PFSK-1 (cell line): Measurements from ENCODE around the gene SLC25A25.

ENCODE experiments used
- FOXP2 ChIP-seq: optimal IDR thresholded peaks from 2 replicates; pipeline ENCODE3; 2011; ENCODE audit warnings: borderline replicate concordance, control low read depth, inconsistent platforms; ENCODE audit not compliant: insufficient read depth; ENCODE audit errors: extremely low read length, extremely low read depth
- POLR2AphosphoS5 ChIP-seq: IDR thresholded peaks from 2 replicates; pipeline ENCODE4 v1.6.1; 2012; ENCODE audit warnings: low read depth, mild to moderate bottlenecking, control low read depth, low read length, moderate library complexity
- REST ChIP-seq, 2 experiments: IDR thresholded peaks; 2 replicates each; pipeline versions ENCODE4 v1.6.1 to v1.8.0; 2011 to 2012; ENCODE audit warnings: low read depth in 2 of 2, low read length in 2 of 2, control low read depth in 1 of 2, inconsistent platforms in 1 of 2, mild to moderate bottlenecking in 1 of 2, moderate library complexity in 1 of 2; ENCODE audit not compliant: insufficient read depth in 1 of 2
- SIN3A ChIP-seq: IDR thresholded peaks from 2 replicates; pipeline ENCODE4 v1.6.1; 2012; ENCODE audit warnings: mild to moderate bottlenecking, low read length, moderate library complexity, borderline replicate concordance; ENCODE audit not compliant: insufficient read depth
- TAF1 ChIP-seq: IDR thresholded peaks from 2 replicates; pipeline ENCODE4 v1.6.1; 2012; ENCODE audit warnings: low read length, control low read depth, borderline replicate concordance; ENCODE audit not compliant: insufficient read depth

SLC25A25 gene

GRCh38 chr9:128102861-128103588 is 35.0 kb downstream of the SLC25A25 start:
- TF ChIP-seq REST (IDR thresholded peaks at IDR 0.05; ENCODE audit: insufficient read depth in 1 of 2, low read depth in 2 of 2, low read length in 2 of 2) (no peak), SIN3A (no peak), TAF1 (no peak), FOXP2 (no peak), POLR2AphosphoS5 (no peak)

- TF ChIP-seq POLR2AphosphoS5: no peak
- no peak for TF ChIP-seq TAF1
- no peak for TF ChIP-seq REST (IDR thresholded peaks at IDR 0.05; ENCODE audit: insufficient read depth in 1 of 2, low read depth in 2 of 2, low read length in 2 of 2)
- no peak for TF ChIP-seq SIN3A
- TF ChIP-seq FOXP2: no peak
Measured at GRCh38 chr9:128103589-128103962, 35.5 kb downstream of the SLC25A25 start.

GRCh38 chr9:128104171-128104618 is 36.2 kb downstream of the SLC25A25 start:
- TF ChIP-seq TAF1 (no peak), REST (IDR thresholded peaks at IDR 0.05; ENCODE audit: insufficient read depth in 1 of 2, low read depth in 2 of 2, low read length in 2 of 2) (no peak), POLR2AphosphoS5 (no peak), SIN3A (no peak), FOXP2 (no peak)

- no peak for TF ChIP-seq SIN3A
- no peak for TF ChIP-seq POLR2AphosphoS5
- no peak for TF ChIP-seq FOXP2
- no peak for TF ChIP-seq REST (IDR thresholded peaks at IDR 0.05; ENCODE audit: insufficient read depth in 1 of 2, low read depth in 2 of 2, low read length in 2 of 2)
- TF ChIP-seq TAF1: no peak
Measured at GRCh38 chr9:128105538-128106175, 37.6 kb downstream of the SLC25A25 start.
